Neural crest cell (in vitro differentiated cells): ENCODE measurements around the gene HOXD10. TPM values are rescaled to one million over a fixed set of nuclear protein-coding genes. Genes with fewer than 3 reads are reported as not detected.
A peak's percentile ranks its signal among the peaks of the same experiment; 100 is the strongest.

Experiments used
- DNase-seq: peaks from one replicate; pipeline ENCODE4 v3.0.0; 2021; ENCODE audit warnings: low read depth, mixed read lengths, low spot score
- H3K27ac Mint-ChIP-seq: one replicate; pipeline ENCODE4 v1.8.0; 2021; ENCODE audit warnings: mild to moderate bottlenecking, mixed read lengths; ENCODE audit not compliant: unreplicated experiment
- H3K27me3 Mint-ChIP-seq: 2 replicates; pipeline ENCODE4 v1.8.0; 2021; ENCODE audit warnings: low read depth, mild to moderate bottlenecking, mixed read lengths
- H3K36me3 Mint-ChIP-seq: 2 replicates; pipeline ENCODE4 v1.8.0; 2021; ENCODE audit warnings: low read depth, mild to moderate bottlenecking, mixed read lengths
- H3K4me1 Mint-ChIP-seq: 2 replicates; pipeline ENCODE4 v1.8.0; 2021; ENCODE audit warnings: mixed read lengths
- H3K4me3 Mint-ChIP-seq: one replicate; pipeline ENCODE4 v1.8.0; 2021; ENCODE audit warnings: mild to moderate bottlenecking, mixed read lengths
- H3K9me3 Mint-ChIP-seq: 2 replicates; pipeline ENCODE4 v1.8.0; 2021; ENCODE audit warnings: mixed read lengths
- total RNA-seq: library from RNA; stranded (reverse); gene quantifications from 2 replicates; pipeline ENCODE4 v1.2.1, GENCODE V29; 2021
- TF ChIP-seq, protein P1 (sequence below): fragments of 200-600 bp; sonication (generic); conservative IDR thresholded peaks from 2 replicates; pipeline ENCODE4 v1.5.0; 2021; ENCODE audit warnings: antibody characterized with exemption, mild to moderate bottlenecking

HOXD10 gene
- total RNA-seq, 1 donor from 2014 or later: not detected

DNA sequence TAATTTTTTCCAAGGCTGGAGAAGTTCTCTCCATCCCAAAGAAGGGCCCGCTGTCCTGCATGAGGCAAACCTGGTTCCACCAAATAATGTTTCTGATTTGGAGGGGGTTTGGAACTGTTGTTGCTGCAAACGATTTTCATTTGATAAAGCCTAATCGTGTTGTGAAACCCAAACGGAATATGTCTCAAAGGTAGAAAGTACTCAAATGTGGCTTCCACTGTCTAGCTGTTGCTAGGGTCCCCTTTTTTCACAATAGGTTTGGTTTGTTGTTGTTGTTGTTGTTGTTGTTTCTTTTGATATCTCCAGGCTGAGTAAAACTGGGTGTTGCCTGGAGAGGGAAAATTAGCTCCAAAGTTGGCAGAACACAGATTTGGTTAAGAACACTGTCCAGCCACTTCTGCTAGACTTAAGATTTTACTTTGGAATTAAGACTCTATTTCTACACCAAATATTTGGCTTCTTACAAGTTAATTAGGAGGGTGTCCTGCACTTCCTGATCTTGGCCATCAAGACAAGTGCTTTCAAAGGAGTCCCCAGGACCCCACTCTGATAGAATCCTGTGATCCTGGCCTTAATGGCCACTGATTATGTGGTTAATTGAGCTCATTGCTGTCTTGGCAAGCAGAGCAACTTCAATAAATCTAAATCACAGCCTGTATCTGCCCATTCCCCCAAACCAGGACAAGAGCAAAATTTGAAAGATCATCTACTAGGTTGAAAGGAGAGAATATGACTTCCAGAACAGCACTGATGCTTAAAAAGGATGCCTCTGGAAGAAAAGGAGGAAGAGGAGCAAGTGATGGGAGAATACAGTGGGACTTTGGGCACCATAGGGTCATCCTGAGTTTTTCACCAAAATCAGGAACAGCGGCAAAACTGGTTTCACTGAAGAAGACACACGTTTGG, 27.4 kb upstream of the HOXD10 start:
- no peaks in the 10 kb centered on the region for H3K9me3 Mint-ChIP-seq
- H3K27ac Mint-ChIP-seq: no peak overlapping the region
- H3K36me3 Mint-ChIP-seq: peaks cover 2% of the 10 kb centered on the region
- TF ChIP-seq, protein P1, sequence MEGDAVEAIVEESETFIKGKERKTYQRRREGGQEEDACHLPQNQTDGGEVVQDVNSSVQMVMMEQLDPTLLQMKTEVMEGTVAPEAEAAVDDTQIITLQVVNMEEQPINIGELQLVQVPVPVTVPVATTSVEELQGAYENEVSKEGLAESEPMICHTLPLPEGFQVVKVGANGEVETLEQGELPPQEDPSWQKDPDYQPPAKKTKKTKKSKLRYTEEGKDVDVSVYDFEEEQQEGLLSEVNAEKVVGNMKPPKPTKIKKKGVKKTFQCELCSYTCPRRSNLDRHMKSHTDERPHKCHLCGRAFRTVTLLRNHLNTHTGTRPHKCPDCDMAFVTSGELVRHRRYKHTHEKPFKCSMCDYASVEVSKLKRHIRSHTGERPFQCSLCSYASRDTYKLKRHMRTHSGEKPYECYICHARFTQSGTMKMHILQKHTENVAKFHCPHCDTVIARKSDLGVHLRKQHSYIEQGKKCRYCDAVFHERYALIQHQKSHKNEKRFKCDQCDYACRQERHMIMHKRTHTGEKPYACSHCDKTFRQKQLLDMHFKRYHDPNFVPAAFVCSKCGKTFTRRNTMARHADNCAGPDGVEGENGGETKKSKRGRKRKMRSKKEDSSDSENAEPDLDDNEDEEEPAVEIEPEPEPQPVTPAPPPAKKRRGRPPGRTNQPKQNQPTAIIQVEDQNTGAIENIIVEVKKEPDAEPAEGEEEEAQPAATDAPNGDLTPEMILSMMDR: no peak
- H3K4me3 Mint-ChIP-seq: no peak overlapping the region
- H3K27me3 Mint-ChIP-seq: peaks cover 96% of the 10 kb centered on the region
- DNase-seq: no peak
- peaks cover 16% of the 10 kb centered on the region for H3K4me1 Mint-ChIP-seq

DNA sequence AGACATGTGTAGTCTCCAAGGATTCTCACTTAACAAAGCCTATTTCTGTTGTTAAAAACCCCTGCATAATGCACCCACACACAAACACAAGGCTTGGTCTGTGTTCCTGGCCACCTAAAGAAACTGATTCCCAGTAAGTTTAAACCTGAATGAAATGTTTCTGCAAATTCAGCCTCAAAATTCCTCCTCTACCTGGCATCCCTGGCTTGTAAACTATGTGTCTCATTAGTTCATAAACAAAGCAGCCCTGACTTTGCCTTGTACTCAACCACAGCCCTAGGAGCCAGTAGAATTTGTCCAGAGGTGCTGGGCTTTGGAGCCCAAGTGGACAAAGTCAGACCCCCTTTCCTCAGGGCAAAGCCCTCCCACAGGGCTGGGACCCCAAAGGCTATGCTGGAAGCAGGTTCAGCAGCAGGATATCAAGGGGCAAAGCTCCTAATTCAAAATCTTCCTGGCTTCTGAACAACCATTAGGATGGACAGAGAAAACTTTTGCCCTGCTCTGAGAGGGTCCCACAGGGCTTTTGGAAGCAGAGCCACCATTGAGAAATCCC, 26.7 kb upstream of the HOXD10 start:
- TF ChIP-seq, protein P1: no peak
- Mint-ChIP-seq H3K9me3 (no peaks in the 10 kb centered on the region), H3K27ac (no peak overlapping the region), H3K36me3 (peaks cover 2% of the 10 kb centered on the region), H3K4me1 (peaks cover 16% of the 10 kb centered on the region), H3K4me3 (no peak overlapping the region), H3K27me3 (peaks cover 96% of the 10 kb centered on the region)
- no peak for DNase-seq

DNA sequence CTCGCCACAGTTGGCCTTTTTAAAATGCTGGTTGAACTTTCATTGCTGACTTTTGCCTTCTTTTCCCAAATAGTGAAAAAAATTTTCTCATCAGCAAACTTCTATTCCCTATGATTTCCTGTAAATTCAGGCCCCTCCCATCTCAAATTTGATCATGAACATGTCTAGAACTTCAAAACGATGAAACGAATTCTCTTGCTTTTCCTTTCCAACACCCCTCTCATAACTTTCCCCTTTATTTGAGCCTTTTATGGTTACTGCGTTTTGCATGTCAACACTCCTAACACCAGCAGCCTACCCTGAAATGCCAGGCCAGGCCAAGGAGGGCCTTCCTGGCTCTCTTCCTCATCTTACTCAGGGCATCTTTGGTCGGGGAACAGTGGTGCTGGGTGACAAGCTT, 25.7 kb upstream of the HOXD10 start:
- no peak for DNase-seq
- Mint-ChIP-seq H3K27ac (no peak overlapping the region), H3K36me3 (peaks cover 2% of the 10 kb centered on the region), H3K27me3 (peaks cover 96% of the 10 kb centered on the region), H3K4me1 (peaks cover 16% of the 10 kb centered on the region), H3K9me3 (no peaks in the 10 kb centered on the region), H3K4me3 (no peak overlapping the region)
- TF ChIP-seq, protein P1: no peak

DNA sequence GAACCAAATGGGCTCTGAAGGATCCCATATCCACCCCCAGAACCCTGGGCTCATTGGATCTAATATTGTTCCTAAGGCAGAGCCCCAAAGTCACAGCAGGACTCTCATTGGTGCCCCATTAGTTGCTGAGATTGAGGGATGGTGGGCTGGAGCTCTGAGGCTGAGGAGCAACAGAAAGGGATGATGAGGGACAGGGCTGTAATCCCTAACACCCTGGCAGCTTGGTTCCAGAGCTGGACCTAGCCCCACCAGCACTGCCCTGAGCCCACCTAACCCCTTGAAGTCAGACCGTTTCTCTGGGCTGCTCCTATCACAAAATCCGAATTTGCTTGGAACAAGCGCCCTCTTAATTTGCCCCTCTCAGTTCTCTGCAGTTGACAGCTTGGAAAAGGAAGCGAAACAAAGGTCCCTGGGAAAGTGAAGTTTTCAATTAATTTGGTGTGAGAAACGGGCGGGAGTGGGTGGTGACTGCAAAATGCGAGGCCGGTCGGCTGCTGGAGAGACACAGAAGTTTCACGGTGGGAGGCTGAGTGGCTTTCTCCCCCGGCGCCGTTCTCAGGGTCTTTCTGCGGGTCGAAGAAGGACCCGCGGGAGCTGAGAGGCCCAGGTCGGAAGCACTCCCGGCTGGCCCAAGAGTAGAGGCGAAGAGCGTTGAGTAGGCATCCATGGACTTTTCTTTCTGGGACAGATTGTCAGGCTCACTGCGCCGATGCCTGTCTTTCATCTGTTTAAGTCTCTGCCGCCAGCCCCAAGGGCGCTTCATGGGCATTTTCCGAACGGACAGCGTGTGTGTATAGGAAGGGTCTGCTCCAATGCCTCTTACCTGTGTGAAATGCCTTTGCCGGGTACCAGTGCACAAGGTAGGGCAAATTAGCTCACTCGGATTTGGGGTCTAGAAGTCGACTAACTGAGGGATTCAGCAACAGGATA, 25.0 kb upstream of the HOXD10 start:
- Mint-ChIP-seq H3K27me3 (peaks cover 96% of the 10 kb centered on the region), H3K9me3 (no peaks in the 10 kb centered on the region), H3K36me3 (peaks cover 2% of the 10 kb centered on the region), H3K4me3 (peak overlapping the region; percentile 79), H3K27ac (no peak overlapping the region), H3K4me1 (peaks cover 18% of the 10 kb centered on the region)
- DNase-seq: no peak
- TF ChIP-seq, protein P1: no peak
